Uterus (tissue), 2 donors: ENCODE results near the gene E2F4.

ENCODE experiments used
- POLR2A ChIP-seq, 2 donors: fragments of 450-650 bp; IDR thresholded peaks; one replicate each; pipeline ENCODE4 v1.6.1; 2016; ENCODE audit warnings: antibody characterized with exemption in 2 of 2, mild to moderate bottlenecking in 1 of 2, moderate library complexity in 1 of 2
- TF ChIP-seq, protein P1 (sequence below), 4 experiments: fragments of 200-600 bp in 2 of 4; fragments of 450-650 bp in 2 of 4; sonication (generic) in 2 of 4; IDR thresholded peaks; one replicate each; pipeline ENCODE4 v1.5.1; 2016 to 2019; ENCODE audit warnings: antibody characterized with exemption in 4 of 4, mild to moderate bottlenecking in 2 of 4, moderate library complexity in 1 of 4

DNA sequence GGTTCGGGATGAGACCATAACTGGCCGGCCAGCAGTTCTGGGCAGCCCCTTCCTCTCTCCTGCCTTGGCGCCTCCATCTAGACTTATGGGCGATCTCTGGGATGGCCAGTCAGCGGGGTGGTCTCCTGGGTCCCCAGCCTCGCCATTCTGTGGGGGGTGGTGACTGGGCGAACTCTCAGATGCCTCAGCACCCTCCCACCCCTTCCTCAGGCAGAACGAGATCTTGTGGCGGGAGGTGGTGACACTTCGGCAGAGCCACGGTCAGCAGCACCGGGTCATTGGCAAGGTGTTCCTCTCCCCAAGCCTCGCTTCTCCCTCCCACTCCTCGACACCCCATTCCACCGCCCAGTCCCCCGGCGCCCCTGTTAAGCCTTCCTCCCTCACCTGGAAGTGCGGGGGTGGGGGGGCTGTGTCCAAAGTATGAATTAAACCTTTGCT lies 25.8 kb upstream of the E2F4 start:
- TF ChIP-seq POLR2A (IDR thresholded peaks at IDR 0.05) = no peak
- TF ChIP-seq, protein P1, sequence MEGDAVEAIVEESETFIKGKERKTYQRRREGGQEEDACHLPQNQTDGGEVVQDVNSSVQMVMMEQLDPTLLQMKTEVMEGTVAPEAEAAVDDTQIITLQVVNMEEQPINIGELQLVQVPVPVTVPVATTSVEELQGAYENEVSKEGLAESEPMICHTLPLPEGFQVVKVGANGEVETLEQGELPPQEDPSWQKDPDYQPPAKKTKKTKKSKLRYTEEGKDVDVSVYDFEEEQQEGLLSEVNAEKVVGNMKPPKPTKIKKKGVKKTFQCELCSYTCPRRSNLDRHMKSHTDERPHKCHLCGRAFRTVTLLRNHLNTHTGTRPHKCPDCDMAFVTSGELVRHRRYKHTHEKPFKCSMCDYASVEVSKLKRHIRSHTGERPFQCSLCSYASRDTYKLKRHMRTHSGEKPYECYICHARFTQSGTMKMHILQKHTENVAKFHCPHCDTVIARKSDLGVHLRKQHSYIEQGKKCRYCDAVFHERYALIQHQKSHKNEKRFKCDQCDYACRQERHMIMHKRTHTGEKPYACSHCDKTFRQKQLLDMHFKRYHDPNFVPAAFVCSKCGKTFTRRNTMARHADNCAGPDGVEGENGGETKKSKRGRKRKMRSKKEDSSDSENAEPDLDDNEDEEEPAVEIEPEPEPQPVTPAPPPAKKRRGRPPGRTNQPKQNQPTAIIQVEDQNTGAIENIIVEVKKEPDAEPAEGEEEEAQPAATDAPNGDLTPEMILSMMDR (IDR thresholded peaks at IDR 0.05) = no peak
